Keratinocyte (primary cell): ENCODE measurements around the gene SLC17A5. TPM values are rescaled to one million over a fixed set of nuclear protein-coding genes. Genes with fewer than 3 reads are reported as not detected.

ENCODE experiments used
- DNase-seq: peaks from one replicate; pipeline ENCODE4 v3.0.0-alpha.2; 2011; ENCODE audit warnings: low read depth, missing footprints, low spot score
- FAIRE-seq: peaks from 2 replicates; lab custom pipeline; 2011; peaks lifted over from hg19 to GRCh38; lab: Jason Lieb, UNC
- H2AFZ ChIP-seq: 2 replicates; pipeline ENCODE4 v1.6.0; 2012; ENCODE audit warnings: low read length, control low read depth, inconsistent platforms; ENCODE audit not compliant: control insufficient read depth
- H3K27ac ChIP-seq: 2 replicates; pipeline ENCODE4 v1.5.1; 2011; ENCODE audit warnings: low read length; ENCODE audit not compliant: control insufficient read depth, insufficient read depth
- H3K27me3 ChIP-seq: 3 replicates; pipeline ENCODE4 v1.6.0; 2011; ENCODE audit warnings: low read length; ENCODE audit not compliant: control insufficient read depth, insufficient read depth; ENCODE audit errors: extremely low read depth
- H3K36me3 ChIP-seq, 2 experiments: 2 replicates in 1 of 2; 3 replicates in 1 of 2; pipeline ENCODE4 v1.5.1; 2011; ENCODE audit warnings: low read length in 2 of 2, mild to moderate bottlenecking in 1 of 2; ENCODE audit not compliant: control insufficient read depth in 2 of 2, insufficient read depth in 2 of 2; ENCODE audit errors: extremely low read depth in 1 of 2
- H3K4me1 ChIP-seq: 3 replicates; pipeline ENCODE4 v1.5.1; 2011; ENCODE audit warnings: low read length; ENCODE audit not compliant: control insufficient read depth, insufficient read depth; ENCODE audit errors: extremely low read depth
- H3K4me2 ChIP-seq: 3 replicates; pipeline ENCODE4 v1.6.0; 2011; ENCODE audit warnings: low read depth, low read length; ENCODE audit not compliant: control insufficient read depth, insufficient read depth; ENCODE audit errors: extremely low read depth
- H3K4me3 ChIP-seq, 3 experiments: fragments of 200-600 bp in 1 of 3; sonication (generic) in 1 of 3; 2 replicates in 2 of 3; 3 replicates in 1 of 3; pipeline ENCODE4 v1.5.1; 2011 to 2016; ENCODE audit warnings: low read length in 3 of 3, mild to moderate bottlenecking in 3 of 3, control low read depth in 2 of 3, inconsistent platforms in 1 of 3, low read depth in 1 of 3, mixed read lengths in 1 of 3, mixed run types in 1 of 3, moderate library complexity in 1 of 3; ENCODE audit not compliant: control insufficient read depth in 2 of 3, insufficient read depth in 2 of 3; ENCODE audit errors: extremely low read depth in 1 of 3
- H3K79me2 ChIP-seq: 2 replicates; pipeline ENCODE4 v1.6.0; 2012; ENCODE audit warnings: low read length; ENCODE audit not compliant: control insufficient read depth, insufficient read depth
- H3K9ac ChIP-seq: 3 replicates; pipeline ENCODE4 v1.6.0; 2011; ENCODE audit warnings: low read length; ENCODE audit not compliant: control insufficient read depth, insufficient read depth; ENCODE audit errors: extremely low read depth
- H3K9me1 ChIP-seq: 3 replicates; pipeline ENCODE4 v1.6.0; 2011; ENCODE audit warnings: low read length; ENCODE audit not compliant: control insufficient read depth, insufficient read depth; ENCODE audit errors: extremely low read depth
- H3K9me3 ChIP-seq: 2 replicates; pipeline ENCODE4 v1.5.1; 2012; ENCODE audit warnings: low read depth, low read length; ENCODE audit not compliant: control insufficient read depth
- H4K20me1 ChIP-seq: 3 replicates; pipeline ENCODE4 v1.6.0; 2011; ENCODE audit warnings: low read length; ENCODE audit not compliant: control insufficient read depth, insufficient read depth; ENCODE audit errors: extremely low read depth
- CTCF ChIP-seq, 3 experiments: IDR thresholded peaks in 1 of 3; conservative IDR thresholded peaks in 1 of 3; optimal IDR thresholded peaks in 1 of 3; 2 replicates in 2 of 3; 3 replicates in 1 of 3; pipeline versions ENCODE3 to v1.5.1; 2011; ENCODE audit warnings: low read length in 3 of 3, mild to moderate bottlenecking in 3 of 3, moderate library complexity in 2 of 3, control low read depth in 1 of 3, inconsistent platforms in 1 of 3; ENCODE audit not compliant: insufficient read depth in 2 of 3; ENCODE audit errors: extremely low read depth in 1 of 3
- EZH2 ChIP-seq: IDR thresholded peaks from one replicate; pipeline ENCODE4 v1.6.1; 2012; ENCODE audit warnings: inconsistent platforms, mild to moderate bottlenecking, low read length, moderate library complexity
- dilution Hi-C: fragments of 300-500 bp; cut with MboI; formaldehyde crosslinking; loops from one replicate; pipeline ENCODE4 v1.7.0; 2020; ENCODE audit warnings: low sequenced_read_pairs; ENCODE audit not compliant: extremely low pct_ligation_motif_present
- polyA plus RNA-seq, 5 experiments: library from polyadenylated mRNA; depleted of rRNA in 3 of 5; stranded (reverse) in 3 of 5; stranded (forward) in 1 of 5; unstranded in 1 of 5; fragments of >200 nt; gene quantifications; 1 replicate in 1 of 5; 2 replicates in 3 of 5; 3 replicates in 1 of 5; pipeline versions ENCODE4 v1.2.1 to v1.2.3, GENCODE V29; 2011 to 2012; ENCODE audit warnings: missing spikeins in 2 of 5, low read depth in 1 of 5, low replicate concordance in 1 of 5

Gene SLC17A5
- polyA plus RNA-seq, 1 donor (not counting 4 experiments of a cell fraction or from before 2014, with no cell fraction given), result 8.7 TPM

GRCh38 chr6:73675466-73676098 lies 21.8 kb upstream of the SLC17A5 start:
- FAIRE-seq (peak; percentile 95), DNase-seq (peak; percentile 40)
- no peak for TF ChIP-seq EZH2
- peak; percentile 81 to 96 (median 94) for TF ChIP-seq CTCF (optimal IDR thresholded peaks at IDR 0.05 in 1 of 3, IDR thresholded peaks at IDR 0.05 in 1 of 3, conservative IDR thresholded peaks at IDR 0.05 in 1 of 3; ENCODE audit: extremely low read depth in 1 of 3, insufficient read depth in 2 of 3, low read length in 3 of 3)
- Histone ChIP-seq H3K27ac (no peak overlapping the region), H3K4me1 (peaks cover 6% of the 10 kb centered on the region), H3K4me2 (no peak overlapping the region), H3K27me3 (no peaks in the 10 kb centered on the region), H3K79me2 (no peaks in the 10 kb centered on the region), H3K36me3 (no peaks in the 10 kb centered on the region), H4K20me1 (no peaks in the 10 kb centered on the region), H2AFZ (peak overlapping the region; percentile 32), H3K9me3 (no peaks in the 10 kb centered on the region), H3K9me1 (no peaks in the 10 kb centered on the region), H3K4me3 (no peak overlapping the region), H3K9ac (no peak overlapping the region)
- dilution Hi-C loops, result no loop called here

- H3K4me2 ChIP-seq, result no peak overlapping the region
- no peak overlapping the region for H3K4me3 ChIP-seq
- no peak overlapping the region for H3K27ac ChIP-seq
- no peaks in the 10 kb centered on the region for H3K9me3 ChIP-seq
- H3K9me1 ChIP-seq, result no peaks in the 10 kb centered on the region
- H3K9ac ChIP-seq, result no peak overlapping the region
- dilution Hi-C loops, result no loop called here
- no peak for TF ChIP-seq CTCF (optimal IDR thresholded peaks at IDR 0.05 in 1 of 3, IDR thresholded peaks at IDR 0.05 in 1 of 3, conservative IDR thresholded peaks at IDR 0.05 in 1 of 3; ENCODE audit: extremely low read depth in 1 of 3, insufficient read depth in 2 of 3, low read length in 3 of 3)
- no peak for TF ChIP-seq EZH2
- H3K79me2 ChIP-seq, result no peaks in the 10 kb centered on the region
- H4K20me1 ChIP-seq, result no peaks in the 10 kb centered on the region
- no peaks in the 10 kb centered on the region for H3K36me3 ChIP-seq
- no peaks in the 10 kb centered on the region for H3K27me3 ChIP-seq
- FAIRE-seq (no peak), DNase-seq (no peak)
- no peaks in the 10 kb centered on the region for H3K4me1 ChIP-seq
- no peak overlapping the region for H2AFZ ChIP-seq
Measured at GRCh38 chr6:73671911-73672685, 18.3 kb upstream of the SLC17A5 start.
